GM12801 (cell line): Measurements from ENCODE around the gene GRK3.

Experiments
- TF ChIP-seq, protein P1 (sequence below): IDR thresholded peaks from one replicate; pipeline ENCODE4 v1.5.1; 2011; ENCODE audit warnings: control low read depth; ENCODE audit not compliant: insufficient read length; ENCODE audit errors: extremely low read depth

The GRK3 gene

DNA sequence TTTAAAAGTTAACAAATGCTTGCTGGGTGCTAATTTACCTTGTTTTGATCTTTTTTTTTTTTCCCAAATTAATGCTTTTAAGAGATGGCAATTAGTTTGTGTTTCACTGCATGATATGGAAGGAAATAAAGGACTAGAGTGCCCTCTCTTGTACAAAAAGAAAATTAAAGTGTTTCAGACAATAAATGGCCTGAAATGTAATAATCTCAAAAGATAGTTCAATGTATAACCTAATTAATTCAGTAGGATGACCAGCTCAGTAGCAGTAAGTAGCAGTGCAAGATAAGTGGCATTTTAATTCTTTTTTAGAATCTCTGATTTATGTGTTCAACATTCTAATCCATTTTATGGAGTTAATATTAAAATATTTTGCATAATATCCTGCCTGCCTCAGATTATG is 137.6 kb downstream of the GRK3 start:
- TF ChIP-seq, protein P1, sequence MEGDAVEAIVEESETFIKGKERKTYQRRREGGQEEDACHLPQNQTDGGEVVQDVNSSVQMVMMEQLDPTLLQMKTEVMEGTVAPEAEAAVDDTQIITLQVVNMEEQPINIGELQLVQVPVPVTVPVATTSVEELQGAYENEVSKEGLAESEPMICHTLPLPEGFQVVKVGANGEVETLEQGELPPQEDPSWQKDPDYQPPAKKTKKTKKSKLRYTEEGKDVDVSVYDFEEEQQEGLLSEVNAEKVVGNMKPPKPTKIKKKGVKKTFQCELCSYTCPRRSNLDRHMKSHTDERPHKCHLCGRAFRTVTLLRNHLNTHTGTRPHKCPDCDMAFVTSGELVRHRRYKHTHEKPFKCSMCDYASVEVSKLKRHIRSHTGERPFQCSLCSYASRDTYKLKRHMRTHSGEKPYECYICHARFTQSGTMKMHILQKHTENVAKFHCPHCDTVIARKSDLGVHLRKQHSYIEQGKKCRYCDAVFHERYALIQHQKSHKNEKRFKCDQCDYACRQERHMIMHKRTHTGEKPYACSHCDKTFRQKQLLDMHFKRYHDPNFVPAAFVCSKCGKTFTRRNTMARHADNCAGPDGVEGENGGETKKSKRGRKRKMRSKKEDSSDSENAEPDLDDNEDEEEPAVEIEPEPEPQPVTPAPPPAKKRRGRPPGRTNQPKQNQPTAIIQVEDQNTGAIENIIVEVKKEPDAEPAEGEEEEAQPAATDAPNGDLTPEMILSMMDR = no peak

DNA sequence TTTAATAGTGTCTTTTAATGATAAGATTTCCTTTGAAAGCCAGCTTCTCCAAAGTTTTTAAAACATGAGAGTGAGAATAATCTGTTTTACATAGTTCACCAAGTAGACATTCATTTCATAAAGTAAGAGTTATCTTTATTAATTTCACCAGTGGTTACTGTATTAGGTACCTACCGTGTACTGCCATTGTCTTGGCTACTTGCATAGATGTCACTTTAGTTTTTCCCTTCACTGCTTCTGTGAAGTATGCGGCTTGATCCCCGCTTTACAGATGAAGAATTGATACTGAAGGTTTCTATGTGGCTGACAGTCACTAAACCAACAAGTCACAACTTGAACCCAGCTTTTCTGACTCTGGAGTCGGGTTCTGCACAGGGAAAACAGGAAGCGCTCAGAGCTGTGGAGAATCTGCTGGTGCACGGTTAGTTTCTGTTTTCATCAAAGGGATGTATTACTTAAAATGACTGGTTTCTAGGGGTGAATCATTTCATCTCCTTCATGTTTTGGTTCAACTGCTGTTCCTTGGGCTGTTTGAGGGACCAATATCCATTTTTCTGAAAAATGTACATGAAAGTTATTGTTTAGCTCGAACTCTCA is 138.2 kb downstream of the GRK3 start:
- TF ChIP-seq, protein P1 = no peak

DNA sequence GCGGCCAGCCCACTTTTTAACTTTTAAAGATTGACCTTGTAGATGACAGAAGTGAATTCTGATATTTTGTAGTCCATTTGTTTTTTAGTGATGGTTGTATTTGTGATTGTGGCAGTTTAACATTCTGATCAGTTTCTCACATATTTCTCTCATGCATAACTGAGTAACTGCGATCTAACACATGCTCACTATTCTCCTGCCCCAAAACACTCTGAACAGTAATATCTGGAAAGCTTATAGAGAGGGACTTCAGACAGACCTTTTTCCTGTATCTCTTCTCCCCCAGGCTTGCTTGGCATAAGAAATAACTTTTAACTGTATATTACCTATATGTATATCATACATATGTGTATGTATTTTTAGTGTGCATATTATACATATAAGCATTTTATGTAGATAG is 140.2 kb downstream of the GRK3 start:
- TF ChIP-seq, protein P1 = no peak

DNA sequence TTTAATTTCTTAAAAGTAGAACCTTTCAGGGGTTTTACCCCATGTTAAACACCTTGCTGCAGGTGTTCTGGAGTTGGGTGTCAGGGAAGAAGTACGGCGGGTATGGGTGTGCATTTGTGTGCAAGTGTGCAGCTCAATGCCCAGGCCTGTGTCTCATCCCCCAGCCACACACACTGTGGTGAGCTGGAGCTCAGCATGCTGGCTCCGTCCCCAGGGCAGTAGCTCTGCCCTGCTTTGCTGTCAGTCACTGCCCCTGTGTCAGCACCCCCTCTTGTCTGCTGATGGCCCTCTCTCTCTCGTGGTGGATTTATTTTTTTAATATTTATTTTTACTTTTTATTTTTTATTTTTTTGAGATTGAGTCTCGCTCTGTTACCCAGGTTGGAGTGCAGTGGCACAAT is 141.7 kb downstream of the GRK3 start:
- TF ChIP-seq, protein P1 = no peak

DNA sequence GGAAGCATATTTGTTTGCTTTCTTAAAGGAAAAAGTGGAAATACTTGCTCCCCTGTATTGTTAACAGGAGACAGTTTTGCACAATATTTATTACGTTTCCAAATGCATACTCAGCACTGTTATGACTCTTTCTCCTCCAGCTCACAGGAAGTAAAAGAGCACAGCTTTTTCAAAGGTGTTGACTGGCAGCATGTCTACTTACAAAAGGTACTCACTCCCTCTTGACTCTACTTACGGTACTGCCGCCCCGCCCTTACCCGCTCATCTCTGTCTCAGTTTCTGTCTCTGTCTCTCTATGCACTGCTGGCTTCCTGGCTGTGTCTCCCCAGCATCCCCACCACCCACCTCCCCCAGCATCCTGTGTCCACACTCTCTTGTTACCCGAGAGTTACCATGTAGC is 145.3 kb downstream of the GRK3 start:
- TF ChIP-seq, protein P1 = no peak

DNA sequence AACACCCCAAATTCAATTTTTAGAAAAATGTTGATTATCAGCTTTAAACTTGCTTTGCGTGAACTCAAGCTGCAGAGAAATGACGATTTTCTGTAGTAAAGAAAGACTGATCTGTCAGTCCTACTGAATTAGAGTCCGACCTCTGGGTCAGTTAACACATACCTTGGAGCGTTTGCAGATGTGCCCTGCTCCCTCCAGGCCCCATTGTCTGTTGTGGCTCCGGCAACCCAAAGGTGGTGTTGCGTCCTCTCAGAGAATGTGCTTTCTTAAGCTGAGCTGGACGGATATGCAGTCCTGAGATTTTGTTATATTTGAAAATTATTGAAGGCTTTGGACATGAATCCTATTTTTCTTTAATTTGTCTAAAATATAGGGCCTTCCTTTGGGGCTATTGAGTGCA is 146.0 kb downstream of the GRK3 start:
- TF ChIP-seq, protein P1 = no peak

DNA sequence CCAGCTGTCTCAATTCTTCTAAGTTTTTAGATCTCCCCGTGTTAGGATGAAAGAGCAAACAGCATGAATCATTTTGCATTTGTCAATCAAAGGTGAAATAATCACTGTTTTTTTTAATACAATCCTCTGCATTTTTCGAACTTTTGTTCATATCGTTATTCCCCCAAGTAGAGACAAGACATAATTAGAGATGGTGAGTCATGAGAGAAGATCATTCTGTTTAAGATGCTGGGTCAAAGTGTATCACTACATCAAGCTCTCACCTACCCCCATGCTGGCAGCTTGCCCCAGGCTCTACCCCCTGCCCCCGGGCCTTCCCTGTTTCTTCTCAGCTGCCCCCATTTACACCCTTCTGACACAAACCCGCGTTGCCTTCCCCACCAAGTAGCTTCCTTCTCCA is 147.0 kb downstream of the GRK3 start:
- TF ChIP-seq, protein P1 = no peak
